Measurements from ENCODE around the gene EP400.
A peak's percentile ranks its signal among the peaks of the same experiment; 100 is the strongest.
"Not testable (repeated sequence)": the region's sequence is repeated elsewhere in the genome, so short reads cannot be mapped to it uniquely, and the experiment has no call there.

The EP400 gene

DNA sequence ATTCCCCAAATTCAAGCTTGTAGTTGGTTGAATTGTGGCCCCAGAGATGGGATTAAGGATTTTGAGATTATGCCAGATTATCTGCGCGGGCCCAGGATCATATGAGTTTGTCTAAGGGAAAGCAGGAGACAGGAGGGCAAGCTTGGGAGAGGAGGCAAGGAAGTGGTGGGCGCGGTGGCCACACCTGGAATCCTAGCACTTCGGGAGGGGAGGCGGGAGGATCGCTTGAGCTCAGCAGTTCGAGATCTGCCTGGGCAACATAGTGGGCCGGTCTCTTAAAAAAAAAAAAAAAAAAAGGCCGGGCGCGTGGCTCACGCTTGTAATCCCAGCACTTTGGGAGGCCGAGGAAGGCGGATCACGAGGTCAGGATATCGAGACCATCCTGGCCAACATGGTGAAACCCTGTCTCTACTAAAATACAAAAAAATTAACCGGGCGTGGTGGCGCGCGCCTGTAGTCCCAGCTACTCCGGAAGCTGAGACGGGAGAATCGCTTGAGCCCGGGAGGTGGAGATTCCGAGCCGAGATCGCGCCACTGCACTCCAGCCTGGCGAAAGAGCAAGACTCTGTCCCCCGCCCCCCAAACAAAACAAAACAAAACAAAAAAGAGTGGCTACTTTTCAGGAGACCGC, 21.5 kb upstream of the EP400 start:
- no peak for DNase-seq (ENCODE audit: low read depth)

DNA sequence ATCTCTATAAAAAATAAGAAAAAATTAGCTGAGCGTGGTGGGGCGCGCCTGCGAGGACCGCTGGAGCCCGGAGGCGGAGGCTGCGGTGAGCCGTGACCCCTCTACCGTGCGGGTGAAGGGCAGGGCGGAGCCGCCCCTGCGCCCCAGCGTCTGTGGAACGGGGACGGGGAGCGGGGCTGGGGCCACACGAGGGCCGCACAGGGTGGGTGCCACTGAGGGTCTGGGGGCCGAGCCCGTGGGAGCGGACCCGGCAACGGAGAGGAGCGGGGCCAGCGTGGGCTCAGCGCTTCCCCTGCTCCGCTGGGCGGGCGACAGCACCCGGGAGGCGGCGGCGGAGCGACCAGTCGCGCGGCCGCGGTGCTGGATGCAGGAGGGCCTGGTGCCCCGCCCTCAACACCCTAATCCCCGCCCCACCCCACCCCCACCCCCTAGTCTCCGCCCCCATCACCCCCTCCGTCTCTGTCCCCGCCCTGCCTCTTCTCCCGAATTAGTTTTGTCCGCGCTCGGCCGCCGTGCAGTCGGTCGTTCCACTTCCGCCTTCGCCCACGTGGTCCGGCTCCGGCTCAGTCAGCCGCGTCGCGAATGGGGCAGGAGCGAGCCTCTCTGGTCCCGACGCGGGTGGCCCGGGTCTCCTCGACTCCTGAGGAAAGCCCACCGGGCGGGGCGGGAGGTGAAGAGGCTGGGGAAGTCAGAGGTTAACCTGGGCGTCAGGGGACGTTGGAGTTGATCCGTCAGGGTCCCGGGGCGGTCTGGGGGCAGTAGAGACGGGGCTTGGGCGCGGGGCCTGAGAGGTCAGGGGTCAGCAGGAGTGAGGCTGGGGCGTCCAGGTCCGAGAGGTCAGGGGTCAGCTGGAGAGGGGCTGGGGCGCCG, 20.8 kb upstream of the EP400 start, which contains the start of gene PUS1:
PUS1 (plus strand) TSS at position 566 of the 870 bp plus-strand sequence. CDS start 447 bp downstream, outside the sequence.
- DNase-seq (ENCODE audit: low read depth), result peak; percentile 92

DNA sequence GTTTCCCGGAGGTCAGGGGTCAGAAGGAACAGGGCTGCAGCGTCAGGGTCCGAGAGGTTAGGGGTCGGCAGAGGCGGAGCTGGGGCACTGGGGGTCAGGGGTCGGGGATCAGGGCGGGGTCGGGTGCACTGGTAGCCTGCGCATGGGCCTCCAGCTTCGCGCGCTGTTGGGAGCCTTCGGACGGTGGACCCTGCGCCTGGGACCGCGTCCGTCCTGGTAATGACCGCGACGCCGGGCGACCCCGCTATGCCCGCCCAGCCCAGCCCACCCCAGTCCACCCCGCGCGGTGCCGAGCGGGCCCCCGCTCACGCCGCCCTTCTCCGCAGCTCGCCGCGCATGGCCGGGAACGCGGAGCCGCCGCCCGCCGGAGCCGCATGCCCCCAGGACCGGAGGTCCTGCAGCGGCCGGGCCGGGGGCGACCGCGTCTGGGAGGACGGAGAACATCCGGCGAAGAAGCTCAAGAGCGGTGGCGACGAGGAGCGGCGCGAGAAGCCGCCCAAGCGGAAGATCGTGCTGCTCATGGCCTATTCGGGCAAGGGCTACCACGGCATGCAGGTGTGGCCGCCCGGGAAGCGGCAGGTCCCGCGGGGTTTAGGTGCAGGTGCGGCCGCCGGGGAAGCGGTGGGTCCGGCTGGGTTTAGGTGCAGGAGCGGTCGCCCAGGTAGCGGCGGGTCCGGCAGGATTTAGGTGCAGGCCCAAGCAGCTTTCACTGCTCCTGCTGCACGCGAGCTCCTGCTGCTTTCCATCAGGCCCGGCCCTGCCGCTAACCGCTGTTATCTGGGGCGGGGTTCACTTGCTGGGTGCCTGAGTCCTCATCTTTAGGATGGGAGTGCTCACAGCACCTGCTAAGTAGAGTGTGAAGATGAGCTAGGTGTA, 19.9 kb upstream of the EP400 start:
- no peak for DNase-seq (ENCODE audit: low read depth)

DNA sequence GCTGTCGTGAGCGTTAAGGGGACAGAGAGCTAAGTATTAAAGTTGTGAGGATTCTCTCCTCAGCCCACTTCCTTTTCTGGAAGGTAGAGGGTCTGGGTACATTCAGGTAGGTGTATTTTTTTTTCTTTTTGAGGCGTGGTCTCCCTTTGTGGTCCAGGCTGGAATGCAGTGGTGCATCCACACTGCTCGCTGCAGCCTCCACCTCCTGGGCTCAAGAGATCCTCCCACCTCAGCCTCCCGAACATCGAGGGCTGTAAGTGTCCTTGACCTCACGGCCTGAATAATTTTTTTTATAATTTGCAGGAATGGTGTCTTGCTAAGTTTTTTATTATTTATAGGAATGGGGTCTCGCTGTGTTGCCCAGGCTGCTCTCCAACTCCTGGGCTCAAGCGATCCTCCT, 19.2 kb upstream of the EP400 start:
- DNase-seq (ENCODE audit: low read depth), result no peak

GRCh38 chr12:131933387-131933786, 16.4 kb upstream of the EP400 start:
- no peak for DNase-seq (ENCODE audit: low read depth)

- DNase-seq (ENCODE audit: low read depth), result no peak
These were observed 15.2 kb upstream of the EP400 start for GRCh38 chr12:131934535-131934934.

DNA sequence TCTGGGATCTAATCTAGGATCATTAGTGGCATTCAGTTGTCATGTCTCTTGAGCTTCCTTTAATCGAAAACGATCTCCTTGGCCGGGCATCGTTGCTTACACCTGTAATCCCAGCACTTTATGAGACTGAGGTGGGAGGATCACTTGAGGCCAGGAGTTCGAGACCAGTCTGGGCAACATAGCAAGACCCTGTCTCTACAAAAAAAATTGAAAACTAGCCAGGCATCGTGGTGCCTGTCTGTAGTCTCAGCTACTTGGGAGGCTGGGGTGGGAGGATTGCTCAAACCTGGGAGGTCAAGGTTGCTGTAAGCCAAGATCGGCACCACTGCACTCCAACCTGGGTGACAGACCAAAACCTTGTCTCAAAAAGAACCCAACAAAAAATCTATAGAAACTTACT, 11.7 kb upstream of the EP400 start:
- no peak for DNase-seq (ENCODE audit: low read depth)

- no peak for DNase-seq (ENCODE audit: low read depth)
These were observed 10.7 kb upstream of the EP400 start for GRCh38 chr12:131939007-131939406.

- DNase-seq (ENCODE audit: low read depth), result no peak
These were observed 9.6 kb upstream of the EP400 start for GRCh38 chr12:131940141-131940547.

DNA sequence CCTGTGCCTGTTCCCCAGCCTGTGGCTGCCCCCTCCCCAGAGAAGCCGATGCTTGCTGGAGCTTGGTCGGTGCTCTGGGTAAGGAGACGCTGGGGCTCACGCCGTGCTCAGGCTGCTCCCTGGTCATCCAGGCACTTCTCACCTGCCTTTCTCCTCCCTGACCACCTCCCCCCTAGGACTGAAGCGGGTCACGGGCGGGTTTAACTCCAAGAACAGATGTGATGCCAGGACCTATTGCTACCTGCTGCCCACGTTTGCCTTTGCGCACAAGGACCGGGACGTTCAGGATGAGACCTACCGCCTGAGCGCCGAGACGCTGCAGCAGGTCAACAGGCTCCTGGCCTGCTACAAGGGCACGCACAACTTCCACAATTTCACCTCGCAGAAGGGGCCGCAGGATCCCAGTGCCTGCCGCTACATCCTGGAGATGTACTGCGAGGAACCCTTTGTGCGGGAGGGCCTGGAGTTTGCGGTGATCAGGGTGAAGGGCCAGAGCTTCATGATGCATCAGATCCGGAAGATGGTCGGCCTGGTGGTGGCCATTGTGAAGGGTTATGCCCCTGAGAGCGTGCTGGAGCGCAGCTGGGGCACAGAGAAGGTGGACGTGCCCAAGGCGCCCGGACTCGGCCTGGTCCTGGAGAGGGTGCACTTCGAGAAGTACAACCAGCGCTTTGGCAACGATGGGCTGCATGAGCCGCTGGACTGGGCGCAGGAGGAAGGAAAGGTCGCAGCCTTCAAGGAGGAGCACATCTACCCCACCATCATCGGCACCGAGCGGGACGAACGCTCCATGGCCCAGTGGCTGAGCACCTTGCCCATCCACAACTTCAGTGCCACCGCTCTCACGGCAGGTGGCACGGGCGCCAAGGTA, 8.4 kb upstream of the EP400 start:
- DNase-seq (ENCODE audit: low read depth), result no peak

- DNase-seq (ENCODE audit: low read depth), result no peak
These were observed 7.8 kb upstream of the EP400 start for GRCh38 chr12:131941987-131942341.

GRCh38 chr12:131942671-131943070, 7.1 kb upstream of the EP400 start:
- DNase-seq (ENCODE audit: low read depth), result no peak

- DNase-seq (ENCODE audit: low read depth), result no peak
These were observed 6.4 kb upstream of the EP400 start for GRCh38 chr12:131943389-131943788.

GRCh38 chr12:131943876-131944275, 5.9 kb upstream of the EP400 start:
- DNase-seq (ENCODE audit: low read depth), result no peak

- DNase-seq (ENCODE audit: low read depth), result no peak
These were observed 5.0 kb upstream of the EP400 start for GRCh38 chr12:131944601-131945251.

GRCh38 chr12:131946757-131947156, 3.0 kb upstream of the EP400 start:
- no peak for DNase-seq (ENCODE audit: low read depth)

DNA sequence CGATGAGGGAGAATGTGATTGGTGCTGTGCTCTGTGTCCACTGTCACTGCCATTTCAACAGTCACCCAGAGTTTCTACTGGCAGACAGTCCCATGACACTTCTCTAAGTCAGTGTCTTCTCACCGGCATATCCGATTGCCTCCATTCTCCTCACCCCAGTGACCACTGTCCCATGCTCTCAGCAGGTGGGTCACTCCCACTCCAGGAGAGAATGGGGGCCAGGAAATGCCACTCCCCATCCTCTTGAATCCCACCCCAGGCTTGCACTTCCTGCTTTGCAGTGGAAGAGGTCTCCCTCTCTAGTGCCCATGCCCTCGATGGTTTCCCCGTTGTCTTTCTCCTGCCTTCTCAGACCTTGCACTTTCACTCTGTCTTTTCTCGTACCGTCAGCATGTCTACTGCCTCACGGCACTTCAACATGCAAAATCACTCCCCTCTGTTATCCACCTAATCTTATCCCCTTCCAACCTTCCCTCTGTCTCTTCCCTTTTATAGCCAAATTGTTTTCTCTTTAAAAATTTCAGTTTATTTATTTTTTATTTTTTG, 2.2 kb upstream of the EP400 start:
- DNase-seq (ENCODE audit: low read depth), result no peak

GRCh38 chr12:131948166-131948712, 1.5 kb upstream of the EP400 start:
- DNase-seq (ENCODE audit: low read depth), result no peak

GRCh38 chr12:131948713-131949430, 870 bp upstream of the EP400 start:
- not testable (repeated sequence) for DNase-seq (ENCODE audit: low read depth)
